H9 (cell line): ENCODE measurements around the gene ORM2. TPM values are rescaled to one million over a fixed set of nuclear protein-coding genes. Genes with fewer than 3 reads are reported as not detected.

Experiments used
- DNase-seq: peaks from one replicate; pipeline ENCODE4 v3.0.0-alpha.2; 2017
- H2AFZ ChIP-seq: one replicate; pipeline ENCODE4 v1.6.1; 2013; ENCODE audit warnings: mild to moderate bottlenecking, low read length, control low read depth, moderate library complexity
- H2AK5ac ChIP-seq: 2 replicates; pipeline ENCODE4 v1.6.1; 2013; ENCODE audit warnings: low read length, control low read depth, mixed read lengths; ENCODE audit not compliant: insufficient read length
- H2BK120ac ChIP-seq: one replicate; pipeline ENCODE4 v1.6.1; 2013; ENCODE audit warnings: low read depth, mild to moderate bottlenecking, low read length, control low read depth, inconsistent platforms; ENCODE audit not compliant: poor library complexity, severe bottlenecking
- H2BK12ac ChIP-seq: 2 replicates; pipeline ENCODE4 v1.6.1; 2013; ENCODE audit warnings: low read length, control low read depth, mixed read lengths, low read depth; ENCODE audit not compliant: insufficient read length
- H2BK15ac ChIP-seq: 2 replicates; pipeline ENCODE4 v1.6.1; 2013; ENCODE audit warnings: low read depth, low read length, control low read depth
- H2BK20ac ChIP-seq: one replicate; pipeline ENCODE4 v1.6.1; 2013; ENCODE audit warnings: low read depth, mild to moderate bottlenecking, low read length, control low read depth, inconsistent platforms; ENCODE audit not compliant: poor library complexity, severe bottlenecking
- H2BK5ac ChIP-seq: 2 replicates; pipeline ENCODE4 v1.6.1; 2013; ENCODE audit warnings: low read length, control low read depth, mixed read lengths; ENCODE audit not compliant: insufficient read length
- H3K14ac ChIP-seq: 2 replicates; pipeline ENCODE4 v1.6.1; 2013; ENCODE audit warnings: low read length, control low read depth; ENCODE audit not compliant: insufficient read depth
- H3K18ac ChIP-seq: 2 replicates; pipeline ENCODE4 v1.6.1; 2013; ENCODE audit warnings: low read depth, mild to moderate bottlenecking, mixed read lengths, low read length, control low read depth; ENCODE audit not compliant: insufficient read length
- H3K23ac ChIP-seq: 2 replicates; pipeline ENCODE4 v1.6.1; 2013; ENCODE audit warnings: low read length, control low read depth, mixed read lengths, low read depth; ENCODE audit not compliant: insufficient read length
- H3K23me2 ChIP-seq: 2 replicates; pipeline ENCODE4 v1.6.1; 2013; ENCODE audit warnings: low read depth, mild to moderate bottlenecking, mixed read lengths, low read length, control low read depth; ENCODE audit not compliant: insufficient read length, poor library complexity, severe bottlenecking
- H3K27ac ChIP-seq: 2 replicates; pipeline ENCODE4 v1.5.1; 2013; ENCODE audit warnings: low read length, control low read depth, mixed read lengths, low read depth; ENCODE audit not compliant: insufficient read length
- H3K27me3 ChIP-seq: 2 replicates; pipeline ENCODE4 v1.6.1; 2013; ENCODE audit warnings: low read length, control low read depth, inconsistent platforms; ENCODE audit not compliant: insufficient read depth
- H3K4ac ChIP-seq: 2 replicates; pipeline ENCODE4 v1.6.1; 2013; ENCODE audit warnings: low read depth, mild to moderate bottlenecking, control low read depth, inconsistent platforms, low read length, moderate library complexity
- H3K4me1 ChIP-seq: 2 replicates; pipeline ENCODE4 v1.6.1; 2013; ENCODE audit warnings: low read length, control low read depth, inconsistent platforms; ENCODE audit not compliant: insufficient read depth
- H3K4me2 ChIP-seq: 2 replicates; pipeline ENCODE4 v1.6.1; 2013; ENCODE audit warnings: low read length, control low read depth, mixed read lengths; ENCODE audit not compliant: insufficient read length, insufficient read depth
- H3K56ac ChIP-seq: 2 replicates; pipeline ENCODE4 v1.6.1; 2013; ENCODE audit warnings: low read depth, mild to moderate bottlenecking, mixed read lengths, low read length, control low read depth; ENCODE audit not compliant: insufficient read length
- H3K79me1 ChIP-seq: 2 replicates; pipeline ENCODE4 v1.6.1; 2013; ENCODE audit warnings: low read depth, mild to moderate bottlenecking, moderate library complexity, low read length, control low read depth, inconsistent platforms; ENCODE audit not compliant: insufficient read depth, poor library complexity, severe bottlenecking
- H3K79me2 ChIP-seq: 2 replicates; pipeline ENCODE4 v1.6.1; 2013; ENCODE audit warnings: low read length, control low read depth, inconsistent platforms; ENCODE audit not compliant: insufficient read depth
- H3K9ac ChIP-seq: 2 replicates; pipeline ENCODE4 v1.6.1; 2013; ENCODE audit warnings: low read length, control low read depth, mixed read lengths; ENCODE audit not compliant: insufficient read length; ENCODE audit errors: extremely low read depth
- H3K9me3 ChIP-seq: one replicate; pipeline ENCODE4 v1.6.1; 2013; ENCODE audit warnings: low read depth, low read length, inconsistent platforms; ENCODE audit not compliant: control insufficient read depth
- H3T11ph ChIP-seq: one replicate; pipeline ENCODE4 v1.6.1; 2013; ENCODE audit warnings: mild to moderate bottlenecking, low read length, control low read depth, inconsistent platforms
- H4K20me1 ChIP-seq: one replicate; pipeline ENCODE4 v1.6.1; 2013; ENCODE audit not compliant: control insufficient read depth, insufficient read length, insufficient read depth
- H4K5ac ChIP-seq: 2 replicates; pipeline ENCODE4 v1.6.1; 2013; ENCODE audit warnings: low read depth, mild to moderate bottlenecking, mixed read lengths, low read length, control low read depth; ENCODE audit not compliant: insufficient read length
- H4K8ac ChIP-seq: replicated peaks from 2 replicates; pipeline ENCODE4 v1.6.1; 2013; ENCODE audit warnings: low read length, control low read depth, mixed read lengths, low read depth; ENCODE audit not compliant: insufficient read length
- H4K91ac ChIP-seq: 2 replicates; pipeline ENCODE4 v1.6.1; 2013; ENCODE audit warnings: low read depth, mild to moderate bottlenecking, moderate library complexity, mixed read lengths, low read length, control low read depth; ENCODE audit not compliant: insufficient read length
- H3K27ac Mint-ChIP-seq, 3 experiments: 2 replicates in 2 of 3; 3 replicates in 1 of 3; pipeline ENCODE4 v1.8.0; 2020 to 2021; ENCODE audit warnings: mixed read lengths in 3 of 3, mild to moderate bottlenecking in 1 of 3, moderate library complexity in 1 of 3
- H3K27me3 Mint-ChIP-seq: 2 replicates; pipeline ENCODE4 v1.8.0; 2021; ENCODE audit warnings: low read depth, mild to moderate bottlenecking, moderate library complexity, mixed read lengths
- H3K36me3 Mint-ChIP-seq, 3 experiments: 2 replicates in 2 of 3; 3 replicates in 1 of 3; pipeline ENCODE4 v1.8.0; 2020 to 2021; ENCODE audit warnings: low read depth in 3 of 3, mixed read lengths in 3 of 3; ENCODE audit not compliant: insufficient read depth in 1 of 3
- H3K4me1 Mint-ChIP-seq, 2 experiments: 2 replicates each; pipeline ENCODE4 v1.8.0; 2020; ENCODE audit warnings: mixed read lengths in 2 of 2
- H3K4me3 Mint-ChIP-seq, 2 experiments: 2 replicates in 1 of 2; 3 replicates in 1 of 2; pipeline ENCODE4 v1.8.0; 2020 to 2021; ENCODE audit warnings: mild to moderate bottlenecking in 2 of 2, mixed read lengths in 2 of 2, moderate library complexity in 1 of 2
- H3K9me3 Mint-ChIP-seq, 2 experiments: 2 replicates in 1 of 2; 3 replicates in 1 of 2; pipeline ENCODE4 v1.8.0; 2020; ENCODE audit warnings: mild to moderate bottlenecking in 2 of 2, mixed read lengths in 2 of 2, moderate library complexity in 1 of 2
- WGBS: extraction: QIAGEN DNeasy Blood & Tissue Kit; methylation state at CpG from one replicate; pipeline ENCODE4 v1.1.7; 2013; ENCODE audit warnings: missing lambda C conversion rate, low lambda C conversion rate, mixed read lengths; ENCODE audit not compliant: insufficient read length; ENCODE audit errors: extremely low coverage; 5-methylcytosine and 5-hydroxymethylcytosine counted together
- total RNA-seq: library from RNA; stranded (reverse); gene quantifications from 2 replicates; pipeline ENCODE4 v1.2.1, GENCODE V29; 2021
- TF ChIP-seq, protein P1 (sequence below): fragments of 200-600 bp; sonication (generic); conservative IDR thresholded peaks from 3 replicates; pipeline ENCODE4 v1.8.0; 2021; ENCODE audit warnings: antibody characterized with exemption, mild to moderate bottlenecking

Gene ORM2
- total RNA-seq, 1 experiment from 2014 or later = 1.2 TPM

GRCh38 chr9:114318416-114318815 is 11.3 kb upstream of the ORM2 start:
- H2BK20ac ChIP-seq = no peak overlapping the region
- TF ChIP-seq, protein P1, sequence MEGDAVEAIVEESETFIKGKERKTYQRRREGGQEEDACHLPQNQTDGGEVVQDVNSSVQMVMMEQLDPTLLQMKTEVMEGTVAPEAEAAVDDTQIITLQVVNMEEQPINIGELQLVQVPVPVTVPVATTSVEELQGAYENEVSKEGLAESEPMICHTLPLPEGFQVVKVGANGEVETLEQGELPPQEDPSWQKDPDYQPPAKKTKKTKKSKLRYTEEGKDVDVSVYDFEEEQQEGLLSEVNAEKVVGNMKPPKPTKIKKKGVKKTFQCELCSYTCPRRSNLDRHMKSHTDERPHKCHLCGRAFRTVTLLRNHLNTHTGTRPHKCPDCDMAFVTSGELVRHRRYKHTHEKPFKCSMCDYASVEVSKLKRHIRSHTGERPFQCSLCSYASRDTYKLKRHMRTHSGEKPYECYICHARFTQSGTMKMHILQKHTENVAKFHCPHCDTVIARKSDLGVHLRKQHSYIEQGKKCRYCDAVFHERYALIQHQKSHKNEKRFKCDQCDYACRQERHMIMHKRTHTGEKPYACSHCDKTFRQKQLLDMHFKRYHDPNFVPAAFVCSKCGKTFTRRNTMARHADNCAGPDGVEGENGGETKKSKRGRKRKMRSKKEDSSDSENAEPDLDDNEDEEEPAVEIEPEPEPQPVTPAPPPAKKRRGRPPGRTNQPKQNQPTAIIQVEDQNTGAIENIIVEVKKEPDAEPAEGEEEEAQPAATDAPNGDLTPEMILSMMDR = no peak
- H2BK120ac ChIP-seq = no peak overlapping the region
- H2AK5ac ChIP-seq = no peak overlapping the region
- H4K91ac ChIP-seq = no peak overlapping the region
- no peak overlapping the region for H3K56ac ChIP-seq
- H4K8ac ChIP-seq = no peak overlapping the region
- no peak overlapping the region for H3K4me3 Mint-ChIP-seq
- no peak overlapping the region for H3K23ac ChIP-seq
- peaks cover 6% of the 10 kb centered on the region for H3K27me3 Mint-ChIP-seq
- H2BK12ac ChIP-seq = no peak overlapping the region
- no peaks in the 10 kb centered on the region for H4K20me1 ChIP-seq
- peaks cover 0 to 5% of the 10 kb centered on the region in 2 experiments; a peak in 2 of 4 replicates for H3K4me1 Mint-ChIP-seq
- no peak overlapping the region for H3K18ac ChIP-seq
- no peaks in the 10 kb centered on the region for H3K79me2 ChIP-seq
- no peaks in the 10 kb centered on the region for H3K4me1 ChIP-seq
- no peak overlapping the region for H3K9ac ChIP-seq
- no peak overlapping the region for H2BK15ac ChIP-seq
- H3K27ac ChIP-seq = no peak overlapping the region
- H3K9me3 Mint-ChIP-seq = no peaks in the 10 kb centered on the region
- no peak overlapping the region for H3K14ac ChIP-seq
- H4K5ac ChIP-seq = no peak overlapping the region
- no peaks in the 10 kb centered on the region for H3K23me2 ChIP-seq
- no peak overlapping the region for H3K4ac ChIP-seq
- H3K27ac Mint-ChIP-seq = no peak overlapping the region
- no peaks in the 10 kb centered on the region for H3K27me3 ChIP-seq
- no peaks in the 10 kb centered on the region for H3K9me3 ChIP-seq
- H3K4me2 ChIP-seq = no peak overlapping the region
- no peak for DNase-seq
- no peak overlapping the region for H3T11ph ChIP-seq
- no peaks in the 10 kb centered on the region for H3K79me1 ChIP-seq
- no peak overlapping the region for H2BK5ac ChIP-seq
- no CpG with 5 or more reads among the region's 8 CpGs for WGBS
- no peaks in the 10 kb centered on the region for H3K36me3 Mint-ChIP-seq
- no peak overlapping the region for H2AFZ ChIP-seq
